Measurements from ENCODE around the gene TGIF1.

TGIF1 gene

GRCh38 chr18:3500016-3500415 lies 50.0 kb downstream of the TGIF1 start:
- DNase-seq (ENCODE audit: low spot score in 2 of 2): no peak
- Mint-ChIP-seq H3K36me3 (no peaks in the 10 kb centered on the region), H3K4me1 (peaks cover 13% of the 10 kb centered on the region), H3K9me3 (no peaks in the 10 kb centered on the region), H3K4me3 (no peak overlapping the region), H3K27ac (no peak overlapping the region)
- no peak for ATAC-seq

DNA sequence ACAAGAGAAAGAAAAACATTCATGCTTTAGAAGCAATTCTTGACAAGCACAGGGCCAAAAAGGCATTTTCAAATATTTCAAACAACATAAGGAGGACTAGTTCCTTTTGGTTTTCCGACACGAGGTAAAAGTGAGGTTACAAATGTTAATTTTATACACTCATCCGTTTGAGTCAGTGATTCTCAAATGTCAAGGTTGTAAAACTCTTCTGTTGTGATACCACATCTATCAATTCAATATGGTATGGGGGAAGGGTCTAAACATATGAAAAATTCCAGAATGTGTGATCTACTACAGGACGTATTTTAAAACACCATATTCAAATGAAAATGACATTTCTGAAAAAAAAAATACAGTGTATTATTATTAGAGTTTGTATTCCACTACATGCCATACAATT lies 52.7 kb downstream of the TGIF1 start:
- Mint-ChIP-seq H3K4me1 (peaks cover 13% of the 10 kb centered on the region), H3K27ac (no peak overlapping the region), H3K4me3 (no peak overlapping the region), H3K9me3 (no peaks in the 10 kb centered on the region), H3K36me3 (no peaks in the 10 kb centered on the region)
- ATAC-seq (no peak), DNase-seq (ENCODE audit: low spot score in 2 of 2) (no peak)

GRCh38 chr18:3504637-3505036 lies 54.7 kb downstream of the TGIF1 start:
- Mint-ChIP-seq H3K36me3 (no peaks in the 10 kb centered on the region), H3K4me3 (no peak overlapping the region), H3K9me3 (no peaks in the 10 kb centered on the region), H3K27ac (no peak overlapping the region), H3K4me1 (peaks cover 2% of the 10 kb centered on the region)
- ATAC-seq (no peak), DNase-seq (ENCODE audit: low spot score in 2 of 2) (no peak)

DNA sequence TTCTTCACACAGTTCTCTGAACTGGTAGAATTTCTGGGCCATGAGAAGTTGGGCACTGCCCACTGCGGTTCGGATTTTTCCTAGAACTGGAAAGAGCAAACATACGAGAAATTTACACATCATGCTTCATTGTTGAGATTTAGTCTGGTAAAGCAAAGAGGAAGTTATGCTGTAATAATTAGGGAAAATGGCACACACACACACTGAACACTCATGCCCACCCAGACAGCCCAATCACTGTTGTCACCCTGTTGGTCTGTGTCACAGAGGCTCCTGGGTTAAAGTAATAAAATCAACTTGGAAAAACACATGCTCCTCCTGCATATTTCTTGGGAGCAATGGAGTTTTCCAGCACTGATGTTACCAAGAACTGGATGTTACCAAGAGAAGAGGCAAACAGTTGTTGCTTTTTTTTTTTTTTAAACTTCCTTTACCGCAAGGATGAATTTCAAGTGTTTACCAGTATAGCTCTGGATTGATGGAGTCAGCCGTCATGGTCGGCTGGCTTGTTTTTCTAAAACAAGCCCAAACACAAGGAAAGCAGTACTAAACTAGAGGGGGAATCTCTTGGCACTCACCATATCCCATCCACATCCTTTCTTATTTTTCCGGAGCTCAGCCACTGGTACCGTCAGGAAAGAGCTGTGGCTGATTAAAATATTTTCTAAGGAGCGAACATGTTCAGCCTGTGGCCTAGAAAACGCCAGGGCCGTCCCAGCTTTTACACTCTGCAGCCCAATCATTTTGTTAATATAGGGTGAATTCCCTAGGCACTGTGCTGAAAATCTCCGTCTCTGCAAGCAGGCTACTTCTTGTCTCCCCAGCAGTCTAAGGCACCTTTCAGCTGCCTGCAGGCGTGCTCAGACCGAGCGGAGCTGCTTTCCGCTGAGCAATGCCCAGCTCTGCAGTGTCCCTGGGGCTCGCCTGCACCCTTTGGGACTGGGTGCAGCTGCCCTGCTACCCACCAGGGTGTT lies 58.9 kb downstream of the TGIF1 start:
- Mint-ChIP-seq H3K9me3 (no peaks in the 10 kb centered on the region), H3K4me1 (peaks cover 26% of the 10 kb centered on the region), H3K36me3 (no peaks in the 10 kb centered on the region), H3K27ac (no peak overlapping the region), H3K4me3 (no peak overlapping the region)
- ATAC-seq (no peak), DNase-seq (ENCODE audit: low spot score in 2 of 2) (no peak)
